Stimulated activated CD8-positive, alpha-beta memory T cell treated with anti-CD3 and anti-CD28 coated beads, Interleukin-7, amount 100 ng/mL, for 1 hour (primary cell): ENCODE data around the gene FBXL20.
"Not testable (repeated sequence)": the region's sequence is repeated elsewhere in the genome, so short reads cannot be mapped to it uniquely, and the experiment has no call there.

Source experiments
- DNase-seq, 2 donors: peaks; one replicate each; pipeline ENCODE4 v3.0.0-alpha.2; 2020; ENCODE audit warnings: low read depth in 2 of 2

Gene FBXL20

DNA sequence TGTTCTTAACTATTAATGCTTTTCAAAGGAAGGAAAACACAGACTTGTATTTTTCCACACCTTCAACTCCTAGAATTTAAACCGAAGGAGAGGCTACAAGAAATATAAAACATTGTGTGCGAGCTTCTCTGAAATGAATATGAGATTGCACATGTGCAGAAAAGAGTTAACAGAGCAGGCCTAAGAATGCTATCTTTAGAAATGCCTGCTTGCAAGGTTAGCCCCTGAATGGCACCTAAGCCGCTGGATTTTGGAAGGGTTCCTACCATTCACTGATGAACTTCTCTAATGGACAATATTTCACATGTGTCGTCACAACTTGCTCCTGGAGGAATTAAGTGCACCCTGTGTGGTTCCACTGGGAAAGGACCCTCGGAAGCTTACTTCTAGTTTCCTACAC lies 69.3 kb downstream of the FBXL20 start:
- no peak for DNase-seq

DNA sequence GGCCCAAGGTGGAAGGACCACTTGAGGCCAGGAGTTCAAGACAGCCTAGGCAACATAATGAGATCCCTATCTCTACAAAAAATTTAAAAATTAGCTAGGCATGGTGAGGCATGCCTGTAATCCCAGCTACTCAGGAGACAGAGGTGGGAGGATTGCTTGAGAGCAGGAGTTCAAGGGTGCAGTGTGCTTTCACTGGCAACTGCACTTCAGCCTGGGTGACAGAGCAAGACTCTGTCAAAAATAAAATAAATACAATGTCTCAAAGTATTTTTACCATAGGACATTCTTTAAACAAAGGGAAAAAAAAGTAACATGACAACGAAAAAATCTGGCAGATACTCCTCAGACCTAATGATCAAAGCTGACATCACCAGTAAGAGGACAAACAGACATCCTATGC lies 72.6 kb downstream of the FBXL20 start:
- no peak for DNase-seq

- no peak for DNase-seq
Observed at GRCh38 chr17:39327109-39327508, 74.3 kb downstream of the FBXL20 start.

DNA sequence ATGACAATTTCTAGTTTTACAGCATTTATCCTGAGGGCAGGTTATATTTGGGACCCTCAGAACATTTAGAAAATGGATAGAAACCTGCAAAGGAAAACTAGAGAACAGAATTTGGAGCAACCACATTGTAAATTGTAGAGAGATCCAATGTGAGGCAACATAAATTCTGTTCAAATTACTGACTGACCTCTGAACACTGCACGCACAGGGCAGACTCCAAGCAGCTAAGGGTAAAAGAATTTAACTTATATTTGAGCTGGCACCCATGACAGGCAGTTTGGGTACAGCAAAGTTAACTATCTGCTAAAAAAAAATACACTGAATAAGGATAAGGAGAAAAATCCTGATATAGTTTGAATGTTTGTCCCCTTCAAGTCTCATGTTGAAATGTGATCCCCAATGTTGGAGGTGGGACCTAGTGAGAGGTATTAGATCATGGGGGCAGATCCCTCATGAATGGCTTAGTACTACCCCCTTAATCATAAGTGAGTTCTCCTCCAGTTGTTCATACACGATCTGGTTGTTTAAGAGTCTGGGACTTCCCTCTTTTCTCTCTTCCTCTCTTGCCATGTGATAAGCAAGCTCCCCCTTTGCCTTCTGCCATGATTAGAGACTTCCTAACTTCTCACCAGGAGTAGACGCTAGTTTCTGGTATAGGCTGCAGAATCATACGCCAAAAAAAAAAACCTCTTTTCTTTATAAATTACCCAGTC lies 75.7 kb downstream of the FBXL20 start:
- no peak for DNase-seq

DNA sequence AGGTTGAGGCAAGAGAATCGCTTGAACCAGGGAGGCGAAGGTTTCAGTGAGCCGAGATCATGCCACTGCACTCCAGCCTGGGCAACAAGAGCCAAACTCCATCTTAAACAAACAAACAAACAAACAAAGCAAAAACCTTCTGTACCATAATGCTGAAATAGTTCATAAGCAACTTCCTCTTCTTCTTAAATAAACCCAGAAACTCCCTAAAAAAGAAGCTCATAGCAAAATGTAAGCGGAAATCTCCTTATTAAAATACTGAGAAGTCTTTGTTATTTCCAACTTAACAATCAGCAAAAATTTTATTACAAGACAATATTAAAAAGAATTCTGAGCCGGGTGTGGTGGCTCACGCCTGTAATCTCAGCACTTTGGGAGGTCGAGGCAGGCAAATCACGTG lies 82.8 kb downstream of the FBXL20 start:
- DNase-seq: no peak

DNA sequence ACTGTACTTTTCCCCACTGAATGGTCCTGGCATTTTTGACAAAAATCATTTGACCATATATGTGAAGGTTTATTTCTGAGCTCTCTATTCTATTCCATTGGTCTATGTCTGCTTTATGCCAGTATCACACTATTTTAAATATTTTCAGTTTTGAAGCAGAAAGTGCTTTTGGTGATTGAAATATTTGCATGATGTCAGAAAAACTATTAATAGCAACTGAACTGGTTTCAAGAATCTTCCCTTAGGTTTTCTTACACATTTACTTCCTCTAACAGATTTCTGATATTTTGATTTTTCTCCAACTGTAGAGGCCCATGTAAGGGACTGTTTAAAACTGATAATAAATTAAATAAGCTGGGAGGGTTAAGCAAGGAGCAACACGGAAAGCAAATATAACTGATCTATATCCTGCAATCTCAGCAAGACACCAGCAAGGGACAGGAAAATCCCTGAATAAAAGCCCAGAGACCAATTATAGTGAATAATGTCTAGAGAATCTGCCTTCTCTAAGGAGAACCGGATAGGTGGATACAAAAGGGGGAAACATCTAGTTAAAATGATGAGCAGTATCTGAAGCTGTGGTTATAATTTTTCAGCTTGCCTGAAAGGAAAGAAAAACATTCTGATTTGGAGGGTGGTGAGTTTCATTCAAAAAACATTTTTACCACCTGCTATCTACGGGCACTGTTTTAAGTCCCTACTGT lies 94.8 kb downstream of the FBXL20 start:
- DNase-seq: no peak

DNA sequence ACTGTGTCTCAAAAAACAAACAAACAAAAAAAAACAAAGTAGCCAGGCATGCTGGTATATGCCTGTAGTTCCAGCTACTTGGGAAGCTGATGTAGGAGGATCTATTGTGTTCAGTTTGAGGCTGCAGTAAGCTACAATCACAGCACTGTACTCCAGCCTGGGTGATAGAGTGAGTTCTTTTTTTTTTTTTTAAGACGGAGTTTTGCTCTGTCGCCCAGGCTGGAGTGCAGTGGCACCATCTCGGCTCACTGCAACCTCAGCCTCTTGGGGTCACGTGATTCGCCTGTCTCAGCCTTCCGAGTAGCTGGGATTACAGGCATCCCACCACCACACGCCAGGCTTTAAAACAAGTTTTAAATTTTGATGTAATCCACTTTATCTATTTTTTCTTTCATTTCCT lies 95.4 kb downstream of the FBXL20 start:
- DNase-seq: no peak

GRCh38 chr17:39304188-39304587 lies 97.2 kb downstream of the FBXL20 start:
- DNase-seq: no peak

DNA sequence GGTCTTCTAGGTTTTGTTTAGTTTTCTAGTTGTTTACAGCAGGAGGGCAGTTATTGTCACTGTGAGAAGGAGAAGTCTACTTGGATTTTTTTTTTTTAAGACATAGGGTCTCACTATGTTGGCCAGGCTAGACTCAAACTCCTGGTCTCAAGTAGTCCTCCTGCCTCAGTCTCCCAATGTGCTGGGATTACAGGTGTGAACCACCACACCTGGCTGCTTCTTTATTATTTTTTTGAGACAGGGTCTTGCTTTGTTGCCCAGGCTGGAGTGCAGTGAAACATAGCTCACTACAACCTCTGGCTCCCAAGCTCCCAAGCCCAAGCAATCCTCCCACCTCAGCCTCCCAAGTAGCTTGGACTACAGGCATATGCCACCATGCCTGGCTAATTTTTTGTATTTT lies 107.4 kb downstream of the FBXL20 start:
- no peak for DNase-seq

GRCh38 chr17:39292546-39292945 lies 108.9 kb downstream of the FBXL20 start:
- DNase-seq: not testable (repeated sequence)

- DNase-seq: not testable (repeated sequence)
Observed at GRCh38 chr17:39286513-39286912, 114.9 kb downstream of the FBXL20 start.

DNA sequence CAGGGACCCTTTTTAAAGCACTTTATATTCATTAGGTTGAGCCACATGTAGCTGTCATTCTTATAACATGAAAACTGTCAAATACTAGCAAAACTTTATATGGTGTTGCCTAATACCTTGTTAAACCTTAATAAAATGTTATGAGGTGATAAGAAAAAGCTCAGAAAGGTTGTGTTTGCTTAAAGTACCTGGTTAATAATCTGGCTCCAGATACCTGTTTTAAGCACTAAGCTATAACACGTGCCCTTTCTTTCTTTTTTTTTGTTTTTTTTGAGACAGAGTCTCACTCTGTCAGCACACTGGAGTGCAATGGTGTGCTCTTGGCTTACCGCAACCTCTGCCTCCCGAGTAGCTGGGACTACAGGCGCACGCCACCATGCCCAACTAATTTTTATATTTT lies 116.7 kb downstream of the FBXL20 start:
- DNase-seq: no peak

GRCh38 chr17:39283896-39284295 lies 117.5 kb downstream of the FBXL20 start:
- DNase-seq: no peak

DNA sequence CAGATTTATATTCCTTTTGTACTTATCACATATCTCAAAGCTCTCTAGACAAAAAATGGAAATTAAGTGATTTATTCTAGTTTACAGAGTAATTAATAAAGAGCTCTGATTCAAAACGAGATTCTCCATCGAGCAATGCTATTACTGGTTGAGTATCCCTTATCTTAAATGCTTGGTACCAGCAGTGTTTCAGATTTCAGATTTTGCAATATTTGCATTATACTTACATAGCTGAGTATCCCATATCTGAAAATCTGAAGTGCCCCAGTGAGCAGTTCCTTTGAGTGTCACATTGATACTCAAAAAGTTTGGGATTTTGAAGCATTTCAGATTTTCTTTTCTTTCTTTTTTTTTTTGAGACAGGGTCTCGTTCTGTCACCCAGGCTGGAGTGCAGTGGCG lies 118.3 kb downstream of the FBXL20 start:
- DNase-seq: no peak

- no peak for DNase-seq
Observed at GRCh38 chr17:39281806-39282205, 119.6 kb downstream of the FBXL20 start.

GRCh38 chr17:39278246-39278645 lies 123.2 kb downstream of the FBXL20 start:
- DNase-seq: not testable (repeated sequence)

GRCh38 chr17:39277110-39277509 lies 124.3 kb downstream of the FBXL20 start:
- DNase-seq: no peak

DNA sequence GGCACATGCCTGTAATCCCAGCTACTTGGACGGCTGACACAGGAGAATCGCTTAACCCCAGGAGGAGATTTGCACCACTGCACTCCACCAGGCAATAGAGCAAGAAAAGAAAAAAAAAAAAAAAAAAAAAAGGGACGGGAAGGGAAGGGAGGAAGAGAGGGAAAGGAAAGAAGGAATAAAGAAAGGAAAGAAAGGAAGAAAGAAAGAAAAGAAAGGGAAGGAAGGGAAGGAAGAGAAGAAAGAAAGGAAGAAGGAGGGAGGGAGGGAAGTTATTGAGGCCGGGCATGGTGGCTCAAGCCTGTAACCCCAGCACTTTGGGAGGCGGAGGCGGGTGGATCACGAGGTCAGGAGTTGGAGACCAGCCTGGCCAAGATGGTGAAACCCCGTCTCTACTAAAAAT lies 125.3 kb downstream of the FBXL20 start:
- no peak for DNase-seq

GRCh38 chr17:39271546-39271945 lies 129.9 kb downstream of the FBXL20 start:
- DNase-seq: no peak

- DNase-seq: no peak
Observed at GRCh38 chr17:39270923-39271322, 130.5 kb downstream of the FBXL20 start.

GRCh38 chr17:39264119-39264518 lies 137.3 kb downstream of the FBXL20 start:
- no peak for DNase-seq

GRCh38 chr17:39261286-39261685 lies 140.1 kb downstream of the FBXL20 start:
- DNase-seq: no peak

DNA sequence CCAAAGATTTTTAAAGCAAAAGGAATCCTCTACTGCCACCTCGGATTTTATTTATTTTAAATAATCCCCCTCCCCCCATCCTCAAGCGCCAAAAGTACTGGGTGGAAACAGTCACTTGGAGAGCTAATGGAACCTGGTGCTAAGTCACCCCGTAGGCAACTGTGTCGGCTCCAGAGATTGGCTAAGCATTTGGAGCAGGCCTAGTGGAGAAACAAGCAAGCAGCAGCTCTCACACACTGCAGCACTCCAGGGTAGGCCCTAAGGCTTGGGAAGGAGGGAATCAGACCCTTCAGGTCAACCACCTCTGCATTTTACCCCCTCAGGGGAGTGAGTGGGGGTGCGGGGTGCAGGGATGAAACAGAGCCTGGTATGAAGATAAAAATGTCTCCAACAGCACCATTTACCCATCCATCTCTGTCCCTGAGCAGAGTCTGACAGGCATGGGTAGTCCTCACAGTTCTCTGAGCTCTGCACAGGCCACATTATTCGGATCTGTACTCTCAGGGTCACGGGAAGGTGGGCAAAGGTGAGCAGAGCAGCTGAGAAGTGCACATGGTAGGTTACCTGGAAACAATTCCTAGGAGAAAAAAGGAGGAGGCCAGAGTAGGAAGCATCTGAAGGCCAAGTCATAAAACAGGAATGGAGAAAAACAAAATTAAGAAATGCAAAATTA lies 148.5 kb downstream of the FBXL20 start:
- no peak for DNase-seq
